Endothelial cell of umbilical vein (primary cell): ENCODE data around the gene WDTC1. TPM values are rescaled to one million over a fixed set of nuclear protein-coding genes. Genes with fewer than 3 reads are reported as not detected.

Experiments used
- BruUV-seq: library from RNA; stranded (reverse); fragments of 400-500 nt; replicated peaks from 2 replicates; lab custom pipeline; 2021; lab: Mats Ljungman, UMichigan
- CTCF ChIA-PET: fragments of 300-600, 350-600 bp; sonication (Branson Sonifier 250); formaldehyde crosslinking; loops from one replicate; lab custom pipeline; 2021; ENCODE audit warnings: antibody characterized with exemption, inconsistent platforms; lab: Charles Lee
- POLR2A ChIA-PET: fragments of 300-600, 350-600 bp; sonication (Branson Sonifier 250); formaldehyde crosslinking; loops from one replicate; lab custom pipeline; 2021; ENCODE audit warnings: antibody characterized with exemption, inconsistent platforms; lab: Charles Lee
- DNase-seq: peaks from one replicate; pipeline ENCODE4 v3.0.0-alpha.2; 2011; ENCODE audit warnings: low read depth, low spot score
- FAIRE-seq: peaks from 2 replicates; lab custom pipeline; 2011; peaks lifted over from hg19 to GRCh38; lab: Jason Lieb, UNC
- H2AFZ ChIP-seq: 2 replicates; pipeline ENCODE4 v1.6.0; 2012; ENCODE audit warnings: low read depth, low read length, control low read depth, inconsistent platforms
- H3K27ac ChIP-seq: 2 replicates; pipeline ENCODE4 v1.5.1; 2011; ENCODE audit warnings: low read depth, mild to moderate bottlenecking, control low read depth, low read length, moderate library complexity; ENCODE audit not compliant: insufficient read depth
- H3K27me3 ChIP-seq, 2 experiments: 2 replicates each; pipeline versions ENCODE4 v1.6.0 to v1.6.1; 2011; ENCODE audit warnings: low read length in 2 of 2, mixed read lengths in 1 of 2; ENCODE audit not compliant: control insufficient read depth in 2 of 2, insufficient read depth in 2 of 2
- H3K36me3 ChIP-seq, 2 experiments: 2 replicates in 1 of 2; 3 replicates in 1 of 2; pipeline ENCODE4 v1.5.1; 2011; ENCODE audit warnings: low read length in 2 of 2, mild to moderate bottlenecking in 1 of 2, moderate library complexity in 1 of 2; ENCODE audit not compliant: control insufficient read depth in 2 of 2, insufficient read depth in 2 of 2; ENCODE audit errors: extremely low read depth in 1 of 2
- H3K4me1 ChIP-seq: 3 replicates; pipeline ENCODE4 v1.5.1; 2011; ENCODE audit warnings: mild to moderate bottlenecking, low read length; ENCODE audit not compliant: control insufficient read depth, insufficient read depth; ENCODE audit errors: extremely low read depth
- H3K4me2 ChIP-seq: 2 replicates; pipeline ENCODE4 v1.6.1; 2011; ENCODE audit warnings: low read length, control low read depth, mixed read lengths; ENCODE audit not compliant: insufficient read depth
- H3K4me3 ChIP-seq, 3 experiments: fragments of 200-600 bp in 1 of 3; sonication (generic), shearing (Covaris generic) in 1 of 3; replicated peaks in 1 of 3; 2 replicates each; pipeline ENCODE4 v1.5.1; 2011 to 2016; ENCODE audit warnings: control low read depth in 3 of 3, low read length in 3 of 3, mild to moderate bottlenecking in 2 of 3, inconsistent platforms in 1 of 3, low read depth in 1 of 3, moderate library complexity in 1 of 3; ENCODE audit not compliant: insufficient read depth in 1 of 3
- H3K79me2 ChIP-seq: 2 replicates; pipeline ENCODE4 v1.6.0; 2012; ENCODE audit warnings: low read length, inconsistent platforms; ENCODE audit not compliant: control insufficient read depth, insufficient read depth
- H3K9ac ChIP-seq: replicated peaks from 2 replicates; pipeline ENCODE3; 2011; ENCODE audit warnings: low read length, control low read depth; ENCODE audit not compliant: insufficient read depth; ENCODE audit errors: extremely low read depth
- H3K9me1 ChIP-seq: replicated peaks from 3 replicates; pipeline ENCODE4 v1.6.0; 2011; ENCODE audit warnings: mild to moderate bottlenecking, low read length; ENCODE audit not compliant: control insufficient read depth, insufficient read depth; ENCODE audit errors: extremely low read depth
- H3K9me3 ChIP-seq: replicated peaks from 2 replicates; pipeline ENCODE4 v1.5.1; 2012; ENCODE audit warnings: low read length, inconsistent platforms; ENCODE audit not compliant: control insufficient read depth, insufficient read depth
- H4K20me1 ChIP-seq: replicated peaks from 2 replicates; pipeline ENCODE3; 2011; ENCODE audit warnings: mild to moderate bottlenecking, low read length; ENCODE audit not compliant: control insufficient read depth, insufficient read depth; ENCODE audit errors: extremely low read depth
- CTCF ChIP-seq, 2 donors: IDR thresholded peaks; 1 replicate in 1 of 2; 2 replicates in 1 of 2; pipeline ENCODE4 v1.5.1; 2011; ENCODE audit warnings: low read length in 2 of 2, mild to moderate bottlenecking in 2 of 2, moderate library complexity in 2 of 2, control low read depth in 1 of 2, inconsistent platforms in 1 of 2, low read depth in 1 of 2; ENCODE audit not compliant: insufficient read depth in 1 of 2; ENCODE audit errors: extremely low read depth in 1 of 2
- EZH2 ChIP-seq: IDR thresholded peaks from 2 replicates; pipeline ENCODE4 v1.6.1; 2012; ENCODE audit warnings: borderline replicate concordance, low read depth, mild to moderate bottlenecking, moderate library complexity, low read length, inconsistent platforms; ENCODE audit not compliant: severe bottlenecking
- FOS ChIP-seq: IDR thresholded peaks from 2 replicates; pipeline ENCODE4 v1.6.1; 2011; ENCODE audit warnings: mild to moderate bottlenecking, low read length, moderate library complexity, borderline replicate concordance; ENCODE audit not compliant: insufficient read depth
- GATA2 ChIP-seq: IDR thresholded peaks from 2 replicates; pipeline ENCODE4 v1.7.0; 2011; ENCODE audit warnings: low read depth, mild to moderate bottlenecking, moderate library complexity, mixed read lengths, low read length; ENCODE audit not compliant: insufficient read length, insufficient read depth
- JUN ChIP-seq: IDR thresholded peaks from 2 replicates; pipeline ENCODE4 v1.6.1; 2011; ENCODE audit warnings: borderline replicate concordance, low read depth; ENCODE audit not compliant: insufficient read length, insufficient read depth
- MAX ChIP-seq: IDR thresholded peaks from 2 replicates; pipeline ENCODE4 v1.6.1; 2011; ENCODE audit not compliant: insufficient read depth, insufficient read length
- MYC ChIP-seq: IDR thresholded peaks from one replicate; pipeline ENCODE4 v1.6.1; 2011; ENCODE audit warnings: mild to moderate bottlenecking, low read depth, low read length
- POLR2A ChIP-seq: IDR thresholded peaks from 2 replicates; pipeline ENCODE4 v1.6.1; 2012; ENCODE audit warnings: low read depth, mild to moderate bottlenecking, control low read depth, low read length
- POLR2AphosphoS5 ChIP-seq: IDR thresholded peaks from 2 replicates; pipeline ENCODE4 v1.6.1; 2012; ENCODE audit warnings: low read depth, mild to moderate bottlenecking, control low read depth, low read length, moderate library complexity; ENCODE audit not compliant: insufficient read depth
- dilution Hi-C: fragments of 300-500 bp; cut with MboI; formaldehyde crosslinking; loops from one replicate; pipeline ENCODE4 v1.15.0; 2019; ENCODE audit warnings: low sequenced_read_pairs; ENCODE audit not compliant: extremely low pct_ligation_motif_present
- intact Hi-C: fragments of 100-400 bp; cut with micrococcal nuclease; formaldehyde crosslinking; loops from one replicate; pipeline ENCODE4 v1.10.0; 2022
- polyA plus RNA-seq, 4 experiments: library from polyadenylated mRNA; depleted of rRNA in 3 of 4; stranded (reverse) in 3 of 4; unstranded in 1 of 4; fragments of >200 nt; gene quantifications; 2 replicates each; pipeline versions ENCODE4 v1.2.1 to v1.2.3, GENCODE V29; 2011 to 2012; ENCODE audit warnings: missing spikeins in 1 of 4
- total RNA-seq: library from RNA; stranded (reverse); gene quantifications from 2 replicates; pipeline ENCODE4 v1.2.3, GENCODE V29; 2021

Gene WDTC1
- total and polyA plus RNA-seq, 2 donors (not counting 3 experiments of a cell fraction or from before 2014, with no cell fraction given), result 15.4 to 27.6 TPM

GRCh38 chr1:27255136-27255535, 20.7 kb downstream of the WDTC1 start:
- POLR2A ChIA-PET, result no interaction called here
- dilution Hi-C loops (no loop called here), intact Hi-C loops (no loop called here)
- no peak overlapping the region for H2AFZ ChIP-seq
- no peaks in the 10 kb centered on the region for H3K79me2 ChIP-seq
- H3K9ac ChIP-seq, result no peak overlapping the region
- H3K4me2 ChIP-seq, result no peak overlapping the region
- TF ChIP-seq POLR2AphosphoS5 (no peak), MAX (no peak), EZH2 (no peak), GATA2 (no peak), MYC (no peak), POLR2A (no peak), CTCF (IDR thresholded peaks at IDR 0.05; ENCODE audit: extremely low read depth in 1 of 2, insufficient read depth in 1 of 2, low read depth in 1 of 2, low read length in 2 of 2) (no peak), FOS (no peak), JUN (no peak)
- H4K20me1 ChIP-seq, result no peaks in the 10 kb centered on the region
- no peaks in the 10 kb centered on the region for H3K9me3 ChIP-seq
- H3K9me1 ChIP-seq, result no peaks in the 10 kb centered on the region
- no peaks in the 10 kb centered on the region for H3K36me3 ChIP-seq
- no peak overlapping the region for H3K27ac ChIP-seq
- BruUV-seq, result no TSS peak
- DNase-seq (no peak), FAIRE-seq (no peak)
- CTCF ChIA-PET, result no interaction called here
- no peaks in the 10 kb centered on the region for H3K27me3 ChIP-seq
- H3K4me3 ChIP-seq, result no peak overlapping the region
- no peaks in the 10 kb centered on the region for H3K4me1 ChIP-seq
